Measurements from ENCODE around the gene MTOR. TPM values are rescaled to one million over a fixed set of nuclear protein-coding genes. Genes with fewer than 3 reads are reported as not detected.
A peak's percentile ranks its signal among the peaks of the same experiment; 100 is the strongest.
"Not testable (repeated sequence)": the region's sequence is repeated elsewhere in the genome, so short reads cannot be mapped to it uniquely, and the experiment has no call there.

Gene MTOR
- total RNA-seq, 1 experiment from 2014 or later: 48.0 TPM

DNA sequence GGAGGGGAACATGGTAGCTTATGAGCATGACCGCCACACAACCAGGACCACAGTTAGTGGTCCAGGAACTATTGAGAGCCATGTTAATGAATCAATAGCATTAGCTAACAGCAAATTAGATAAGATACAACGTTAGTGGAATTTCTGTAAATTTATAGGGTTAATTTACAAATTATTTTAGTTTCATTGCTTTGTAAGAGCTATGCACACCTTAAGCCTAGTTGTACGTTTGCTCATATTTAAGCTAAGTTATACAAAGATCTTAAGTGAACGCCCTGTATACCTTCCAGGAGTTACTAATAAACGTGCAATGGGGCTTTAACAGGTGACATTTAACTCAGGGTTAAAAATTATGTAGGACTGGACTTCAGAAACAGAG lies 163.4 kb downstream of the MTOR start:
- DNase-seq: no peak
- intact Hi-C loops (cut with micrococcal nuclease): loop anchor here (2.0 kb wide), 2 partner anchors 36 to 60 kb away; no protein-coding TSS in a partner anchor

DNA sequence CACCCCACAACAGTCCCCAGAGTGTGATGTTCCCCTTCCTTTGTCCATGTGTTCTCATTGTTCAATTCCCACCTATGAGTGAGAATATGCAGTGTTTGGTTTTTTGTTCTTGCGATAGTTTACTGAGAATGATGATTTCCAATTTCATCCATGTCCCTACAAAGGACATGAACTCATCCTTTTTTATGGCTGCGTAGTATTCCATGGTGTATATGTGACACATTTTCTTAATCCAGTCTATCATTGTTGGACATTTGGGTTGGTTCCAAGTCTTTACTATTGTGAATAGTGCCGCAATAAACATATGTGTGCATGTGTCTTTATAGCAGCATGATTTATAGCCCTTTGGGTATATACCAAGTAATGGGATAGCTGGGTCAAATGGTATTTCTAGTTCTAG lies 178.6 kb downstream of the MTOR start:
- intact Hi-C loops (cut with micrococcal nuclease); H3K9me3 ChIP-seq (ENCODE audit: low read length); POLR2A ChIA-PET (ENCODE audit: unreplicated experiment); H3K4me1 ChIP-seq (ENCODE audit: insufficient read depth, low read length); BruUV-seq (replicated peaks); H3K4me3 ChIP-seq (ENCODE audit: low read length); H3K4me2 ChIP-seq (ENCODE audit: low read length); H3K79me2 ChIP-seq (ENCODE audit: low read length); H4K20me1 ChIP-seq (ENCODE audit: low read length); H3F3A ChIP-seq (ENCODE audit: low read length, unreplicated experiment); DNase-seq; H3K9me2 ChIP-seq (replicated peaks; ENCODE audit: low read length); H3K9ac ChIP-seq (ENCODE audit: low read length); H3K27ac ChIP-seq (ENCODE audit: low read length); H2AFZ ChIP-seq (ENCODE audit: low read length); CTCF ChIA-PET; H3K27me3 ChIP-seq (ENCODE audit: low read length); ATAC-seq: not testable (repeated sequence)
- H3K36me3 ChIP-seq (ENCODE audit: low read depth, low read length): peaks cover 52% of the 10 kb centered on the region

More for the DNA sequence above, 163.4 kb downstream of the MTOR start:
- Histone ChIP-seq H3K4me3 (ENCODE audit: low read length) (peak overlapping the region; percentile 81), H3F3A (ENCODE audit: low read length, unreplicated experiment) (no peaks in the 10 kb centered on the region), H3K27me3 (ENCODE audit: low read length) (no peaks in the 10 kb centered on the region), H3K4me2 (ENCODE audit: low read length) (peak overlapping the region; percentile 91), H3K9me3 (ENCODE audit: low read length) (no peaks in the 10 kb centered on the region), H3K36me3 (ENCODE audit: low read depth, low read length) (peaks cover 18% of the 10 kb centered on the region), H3K9ac (ENCODE audit: low read length) (peak overlapping the region; percentile 98), H2AFZ (ENCODE audit: low read length) (peak overlapping the region; percentile 90), H3K79me2 (ENCODE audit: low read length) (peaks cover 21% of the 10 kb centered on the region), H4K20me1 (ENCODE audit: low read length) (0 out of 2 replicates have a peak, but pooled peaks cover 4% of the 10 kb centered on the region), H3K9me2 (replicated peaks; ENCODE audit: low read length) (no peaks in the 10 kb centered on the region), H3K27ac (ENCODE audit: low read length) (peak overlapping the region; percentile 44), H3K4me1 (ENCODE audit: insufficient read depth, low read length) (peaks cover 16% of the 10 kb centered on the region)
- no peak for TF ChIP-seq EZH2 (IDR thresholded peaks at IDR 0.05; ENCODE audit: low read length, unreplicated experiment)
- no peak for ATAC-seq
- POLR2A ChIA-PET (ENCODE audit: unreplicated experiment): interaction anchor here (0.7 kb wide), 1 partner anchor 163 kb away, joined by 3 read pairs; the partner anchor contains the start of gene MTOR
- BruUV-seq (replicated peaks): TSS peak; percentile 63
- CTCF ChIA-PET: interaction anchor here (0.6 kb wide), 1 partner anchor 551 kb away, joined by 4 read pairs; no protein-coding TSS in a partner anchor

DNA sequence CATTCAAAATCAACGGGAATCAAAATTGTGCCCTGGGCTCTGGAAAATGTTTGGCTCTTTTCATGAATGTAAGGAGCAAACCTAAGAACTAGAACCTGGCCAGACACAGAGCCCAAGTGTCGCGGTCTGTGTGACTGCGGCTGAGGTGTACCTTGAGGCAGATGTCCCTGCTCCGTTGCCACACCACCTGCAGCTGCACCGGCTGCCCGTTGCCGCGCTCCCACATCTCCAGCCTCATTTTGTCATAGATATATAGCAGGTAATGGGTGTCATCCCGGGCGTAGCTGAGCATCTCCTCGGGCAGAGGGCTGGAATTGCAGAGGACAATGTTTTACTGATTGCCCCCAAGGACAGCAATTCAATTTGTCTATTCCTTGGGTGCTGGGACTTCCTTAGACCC lies 181.4 kb downstream of the MTOR start:
- BruUV-seq (replicated peaks): no TSS peak
- H3K27ac ChIP-seq (ENCODE audit: low read length): no peak overlapping the region
- H2AFZ ChIP-seq (ENCODE audit: low read length): no peak overlapping the region
- no peaks in the 10 kb centered on the region for H3K4me1 ChIP-seq (ENCODE audit: insufficient read depth, low read length)
- TF ChIP-seq EZH2 (IDR thresholded peaks at IDR 0.05; ENCODE audit: low read length, unreplicated experiment) (no peak), EZH2phosphoT487 (IDR thresholded peaks at IDR 0.05; ENCODE audit: borderline replicate concordance, low read length) (no peak)
- TF ChIP-seq, protein P1, sequence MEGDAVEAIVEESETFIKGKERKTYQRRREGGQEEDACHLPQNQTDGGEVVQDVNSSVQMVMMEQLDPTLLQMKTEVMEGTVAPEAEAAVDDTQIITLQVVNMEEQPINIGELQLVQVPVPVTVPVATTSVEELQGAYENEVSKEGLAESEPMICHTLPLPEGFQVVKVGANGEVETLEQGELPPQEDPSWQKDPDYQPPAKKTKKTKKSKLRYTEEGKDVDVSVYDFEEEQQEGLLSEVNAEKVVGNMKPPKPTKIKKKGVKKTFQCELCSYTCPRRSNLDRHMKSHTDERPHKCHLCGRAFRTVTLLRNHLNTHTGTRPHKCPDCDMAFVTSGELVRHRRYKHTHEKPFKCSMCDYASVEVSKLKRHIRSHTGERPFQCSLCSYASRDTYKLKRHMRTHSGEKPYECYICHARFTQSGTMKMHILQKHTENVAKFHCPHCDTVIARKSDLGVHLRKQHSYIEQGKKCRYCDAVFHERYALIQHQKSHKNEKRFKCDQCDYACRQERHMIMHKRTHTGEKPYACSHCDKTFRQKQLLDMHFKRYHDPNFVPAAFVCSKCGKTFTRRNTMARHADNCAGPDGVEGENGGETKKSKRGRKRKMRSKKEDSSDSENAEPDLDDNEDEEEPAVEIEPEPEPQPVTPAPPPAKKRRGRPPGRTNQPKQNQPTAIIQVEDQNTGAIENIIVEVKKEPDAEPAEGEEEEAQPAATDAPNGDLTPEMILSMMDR (conservative IDR thresholded peaks at IDR 0.05; ENCODE audit: low read depth, low read length): no peak
- H3K9ac ChIP-seq (ENCODE audit: low read length): no peak overlapping the region
- H3K4me3 ChIP-seq (ENCODE audit: low read length): no peak overlapping the region
- H4K20me1 ChIP-seq (ENCODE audit: low read length): no peaks in the 10 kb centered on the region
- no peaks in the 10 kb centered on the region for H3K27me3 ChIP-seq (ENCODE audit: low read length)
- ATAC-seq: no peak
- H3F3A ChIP-seq (ENCODE audit: low read length, unreplicated experiment): no peaks in the 10 kb centered on the region
- peaks cover 47% of the 10 kb centered on the region for H3K36me3 ChIP-seq (ENCODE audit: low read depth, low read length)
- DNase-seq: no peak
- POLR2A ChIA-PET (ENCODE audit: unreplicated experiment): no interaction called here
- intact Hi-C loops (cut with micrococcal nuclease): no loop called here
- no peaks in the 10 kb centered on the region for H3K9me2 ChIP-seq (replicated peaks; ENCODE audit: low read length)
- H3K4me2 ChIP-seq (ENCODE audit: low read length): no peak overlapping the region
- H3K79me2 ChIP-seq (ENCODE audit: low read length): no peaks in the 10 kb centered on the region
- CTCF ChIA-PET: no interaction called here
- no peaks in the 10 kb centered on the region for H3K9me3 ChIP-seq (ENCODE audit: low read length)

DNA sequence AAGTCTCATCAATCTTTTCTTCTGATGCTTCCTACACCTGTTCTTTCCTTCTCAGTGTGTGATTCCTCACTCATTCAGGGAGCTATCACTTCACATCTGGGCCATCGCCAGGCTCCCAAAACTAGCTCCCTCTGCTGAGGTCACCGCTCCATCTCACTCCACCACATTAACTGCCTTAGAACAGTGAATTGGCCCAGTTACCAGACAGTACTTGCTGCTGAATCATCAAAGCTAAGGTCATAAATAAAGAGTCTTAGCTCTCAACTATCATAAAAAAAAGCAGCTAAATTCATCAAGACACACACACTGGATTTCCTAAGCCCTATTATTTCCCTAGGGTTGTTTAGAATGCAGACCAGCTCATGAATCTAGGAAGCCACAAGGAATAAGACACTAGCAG lies 183.7 kb downstream of the MTOR start:
- no peaks in the 10 kb centered on the region for H3K4me1 ChIP-seq (ENCODE audit: insufficient read depth, low read length)
- no peaks in the 10 kb centered on the region for H4K20me1 ChIP-seq (ENCODE audit: low read length)
- H3K27ac ChIP-seq (ENCODE audit: low read length): no peak overlapping the region
- H3K9me3 ChIP-seq (ENCODE audit: low read length): no peaks in the 10 kb centered on the region
- H3K36me3 ChIP-seq (ENCODE audit: low read depth, low read length): peaks cover 59% of the 10 kb centered on the region
- no peaks in the 10 kb centered on the region for H3K79me2 ChIP-seq (ENCODE audit: low read length)
- H3K9me2 ChIP-seq (replicated peaks; ENCODE audit: low read length): no peaks in the 10 kb centered on the region
- no peak overlapping the region for H2AFZ ChIP-seq (ENCODE audit: low read length)
- H3K27me3 ChIP-seq (ENCODE audit: low read length): no peaks in the 10 kb centered on the region
- DNase-seq (no peak), ATAC-seq (no peak)
- no TSS peak for BruUV-seq (replicated peaks)
- H3K4me3 ChIP-seq (ENCODE audit: low read length): no peak overlapping the region
- H3K4me2 ChIP-seq (ENCODE audit: low read length): no peak overlapping the region
- TF ChIP-seq EZH2 (IDR thresholded peaks at IDR 0.05; ENCODE audit: low read length, unreplicated experiment): no peak
- no peak for TF ChIP-seq EZH2phosphoT487 (IDR thresholded peaks at IDR 0.05; ENCODE audit: borderline replicate concordance, low read length)
- TF ChIP-seq, protein P1 (conservative IDR thresholded peaks at IDR 0.05; ENCODE audit: low read depth, low read length): no peak
- no peak overlapping the region for H3K9ac ChIP-seq (ENCODE audit: low read length)
- H3F3A ChIP-seq (ENCODE audit: low read length, unreplicated experiment): no peaks in the 10 kb centered on the region
- intact Hi-C loops (cut with micrococcal nuclease): no loop called here
- CTCF ChIA-PET: interaction anchor here (0.6 kb wide), 1 partner anchor 414 kb away, joined by 4 read pairs; no protein-coding TSS in a partner anchor
- POLR2A ChIA-PET (ENCODE audit: unreplicated experiment): no interaction called here

DNA sequence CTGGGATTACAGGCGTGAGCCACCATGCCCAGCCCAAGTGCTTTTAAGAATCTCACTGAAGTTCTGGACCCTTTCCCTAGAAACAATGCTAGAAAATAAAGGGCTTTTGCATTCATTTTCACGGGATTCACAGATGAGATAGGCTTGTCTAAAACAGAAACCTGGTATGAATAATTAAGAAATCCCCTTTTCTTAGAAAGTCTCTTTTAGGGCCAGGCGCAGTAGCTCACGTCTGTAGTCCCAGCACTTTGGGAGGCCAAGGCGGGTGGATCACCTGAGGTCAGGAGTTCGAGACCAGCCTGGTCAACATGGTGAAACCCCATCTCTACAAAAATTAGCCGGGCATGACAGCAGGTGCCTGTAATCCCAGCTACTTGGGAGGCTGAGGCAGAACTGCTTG lies 189.0 kb downstream of the MTOR start:
- H3K4me1 ChIP-seq (ENCODE audit: insufficient read depth, low read length); H3K27ac ChIP-seq (ENCODE audit: low read length); H3K79me2 ChIP-seq (ENCODE audit: low read length); H3K9ac ChIP-seq (ENCODE audit: low read length); DNase-seq; BruUV-seq (replicated peaks); H3K9me3 ChIP-seq (ENCODE audit: low read length); H3K27me3 ChIP-seq (ENCODE audit: low read length); H3K9me2 ChIP-seq (replicated peaks; ENCODE audit: low read length); CTCF ChIA-PET; H3K4me3 ChIP-seq (ENCODE audit: low read length); POLR2A ChIA-PET (ENCODE audit: unreplicated experiment); ATAC-seq; intact Hi-C loops (cut with micrococcal nuclease); H2AFZ ChIP-seq (ENCODE audit: low read length); H3F3A ChIP-seq (ENCODE audit: low read length, unreplicated experiment); H3K4me2 ChIP-seq (ENCODE audit: low read length); H4K20me1 ChIP-seq (ENCODE audit: low read length): not testable (repeated sequence)
- H3K36me3 ChIP-seq (ENCODE audit: low read depth, low read length): peaks cover 60% of the 10 kb centered on the region
